Heart left ventricle (tissue), 13 donors: Measurements from ENCODE around the gene TDRD1.

ENCODE experiments used
- POLR2A ChIP-seq, 2 donors: fragments of 450-650 bp; IDR thresholded peaks; one replicate each; pipeline ENCODE4 v1.6.1; 2017; ENCODE audit warnings: antibody characterized with exemption in 2 of 2, mild to moderate bottlenecking in 2 of 2, moderate library complexity in 2 of 2
- TF ChIP-seq, protein P1 (sequence below), 12 donors: fragments of 200-600 bp; sonication (generic) in 4 of 12; IDR thresholded peaks; one replicate each; pipeline versions ENCODE4 v1.5.0 to v1.8.0; 2018 to 2022; ENCODE audit warnings: antibody characterized with exemption in 12 of 12, mild to moderate bottlenecking in 5 of 12
- donor health status: ischemic (EF 13 %, LVEDD 7.1; RV severe dilation, severe dysfunction).
- donor health status: DM: no; HTN: yes; CAD: no.
- donor health status: DM: no; HTN: no; CAD: no.
- donor health status: ischemic (EF 25% LVEDD 6.9; RV normal size, moderate dysfunction).
- donor health status: ischemic (EF 25% LVEDD 5.7; RV mildly dilated, moderate dysfunction).
- donor health status: ischemic (EF 35%, LVEDD 5.7; RV mildly dilated, moderate dysfunction).
- donor health status: nonischemic (EF 11% LVEDD 7.7; RV severe dilation, severe dysfunction).
- donor health status: DM: yes; HTN: yes; CAD: no.
- donor health status: PGD.
- donor health status: ischemic (EF 29% LVEDD 5.4; RV normal size, mild dysfunction).
- donor health status: nonischemic (EF 23%, LVEDD 6.1; RV moderate dilation, normal function).

GRCh38 chr10:114223066-114223465 lies 43.9 kb downstream of the TDRD1 start:
- TF ChIP-seq, protein P1, sequence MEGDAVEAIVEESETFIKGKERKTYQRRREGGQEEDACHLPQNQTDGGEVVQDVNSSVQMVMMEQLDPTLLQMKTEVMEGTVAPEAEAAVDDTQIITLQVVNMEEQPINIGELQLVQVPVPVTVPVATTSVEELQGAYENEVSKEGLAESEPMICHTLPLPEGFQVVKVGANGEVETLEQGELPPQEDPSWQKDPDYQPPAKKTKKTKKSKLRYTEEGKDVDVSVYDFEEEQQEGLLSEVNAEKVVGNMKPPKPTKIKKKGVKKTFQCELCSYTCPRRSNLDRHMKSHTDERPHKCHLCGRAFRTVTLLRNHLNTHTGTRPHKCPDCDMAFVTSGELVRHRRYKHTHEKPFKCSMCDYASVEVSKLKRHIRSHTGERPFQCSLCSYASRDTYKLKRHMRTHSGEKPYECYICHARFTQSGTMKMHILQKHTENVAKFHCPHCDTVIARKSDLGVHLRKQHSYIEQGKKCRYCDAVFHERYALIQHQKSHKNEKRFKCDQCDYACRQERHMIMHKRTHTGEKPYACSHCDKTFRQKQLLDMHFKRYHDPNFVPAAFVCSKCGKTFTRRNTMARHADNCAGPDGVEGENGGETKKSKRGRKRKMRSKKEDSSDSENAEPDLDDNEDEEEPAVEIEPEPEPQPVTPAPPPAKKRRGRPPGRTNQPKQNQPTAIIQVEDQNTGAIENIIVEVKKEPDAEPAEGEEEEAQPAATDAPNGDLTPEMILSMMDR (IDR thresholded peaks at IDR 0.05): no peak
- TF ChIP-seq POLR2A (IDR thresholded peaks at IDR 0.05): no peak
